ENCODE results near the gene ARHGEF28. TPM values are rescaled to one million over a fixed set of nuclear protein-coding genes. Genes with fewer than 3 reads are reported as not detected.

The ARHGEF28 gene
- total and polyA plus RNA-seq, 2 donors (not counting 1 experiment from before 2014, with no cell fraction given), result not detected

- ChIA-PET POLR2A (no interaction called here), CTCF (no interaction called here)
- DNase-seq (no peak), ATAC-seq (ENCODE audit: low read depth) (no peak)
- H3K27ac ChIP-seq (ENCODE audit: low read length in 2 of 2), result no peak overlapping the region
- no peaks in the 10 kb centered on the region for H4K20me1 ChIP-seq (ENCODE audit: control insufficient read depth, insufficient read depth, low read length, poor library complexity, severe bottlenecking)
- Mint-ChIP-seq H3K9me3 (ENCODE audit: insufficient read depth) (no peaks in the 10 kb centered on the region), H3K4me3 (no peak overlapping the region), H3K27ac (no peak overlapping the region), H3K27me3 (peaks cover 46% of the 10 kb centered on the region), H3K4me1 (no peaks in the 10 kb centered on the region)
- H3K27me3 ChIP-seq (replicated peaks in 1 of 4; ENCODE audit: control extremely low read depth in 1 of 4, control insufficient read depth in 3 of 4, insufficient read depth in 4 of 4, low read length in 3 of 4), result peaks cover 0 to 6% (median 2%) of the 10 kb centered on the region in 4 experiments
- no peak overlapping the region for H3K4me2 ChIP-seq (replicated peaks; ENCODE audit: low read depth, low read length, poor library complexity, severe bottlenecking)
- no peak overlapping the region for H2AFZ ChIP-seq (ENCODE audit: insufficient read depth, low read depth, low read length, poor library complexity, severe bottlenecking)
- H3K79me2 ChIP-seq (ENCODE audit: control insufficient read depth, insufficient read depth, low read length), result no peaks in the 10 kb centered on the region
- TF ChIP-seq CTCF (IDR thresholded peaks at IDR 0.05) (no peak), EZH2 (IDR thresholded peaks at IDR 0.05; ENCODE audit: borderline replicate concordance, insufficient read depth, low read depth, low read length, poor library complexity, severe bottlenecking) (no peak)
- WGBS (ENCODE audit: insufficient coverage), result 72% methylated on average over 2 of the region's 4 CpGs
- no peak overlapping the region for H3K4me3 ChIP-seq (ENCODE audit: control extremely low read depth in 1 of 5, extremely low read depth in 1 of 5, insufficient read depth in 1 of 5, low read depth in 2 of 5, low read length in 4 of 5)
- no peaks in the 10 kb centered on the region for H3K36me3 ChIP-seq (replicated peaks in 1 of 2; ENCODE audit: control extremely low read depth in 1 of 2, control insufficient read depth in 1 of 2, extremely low read depth in 1 of 2, insufficient read depth in 2 of 2, low read length in 1 of 2)
- H3K9me3 ChIP-seq (ENCODE audit: control extremely low read depth in 1 of 3, control insufficient read depth in 2 of 3, insufficient read depth in 1 of 3, low read length in 2 of 3), result no peaks in the 10 kb centered on the region
- intact Hi-C loops (cut with micrococcal nuclease), result no loop called here
- H3K4me1 ChIP-seq (ENCODE audit: control insufficient read depth in 2 of 2, insufficient read depth in 2 of 2, low read length in 2 of 2), result no peaks in the 10 kb centered on the region
- H3K9ac ChIP-seq (ENCODE audit: low read length), result no peak overlapping the region
These were observed 6.2 kb upstream of the ARHGEF28 start for GRCh38 chr5:73619606-73620333.

GRCh38 chr5:73620334-73620687 is 5.7 kb upstream of the ARHGEF28 start:
- H3K27me3 Mint-ChIP-seq, result peaks cover 45% of the 10 kb centered on the region
- no peaks in the 10 kb centered on the region for H3K79me2 ChIP-seq (ENCODE audit: control insufficient read depth, insufficient read depth, low read length)
- CTCF ChIA-PET, result no interaction called here

More at GRCh38 chr5:73620334-73620687, 5.7 kb upstream of the ARHGEF28 start:
- POLR2A ChIA-PET, result no interaction called here
- Histone ChIP-seq H3K36me3 (replicated peaks in 1 of 2; ENCODE audit: control extremely low read depth in 1 of 2, control insufficient read depth in 1 of 2, extremely low read depth in 1 of 2, insufficient read depth in 2 of 2, low read length in 1 of 2) (no peaks in the 10 kb centered on the region), H3K4me2 (replicated peaks; ENCODE audit: low read depth, low read length, poor library complexity, severe bottlenecking) (no peak overlapping the region), H2AFZ (ENCODE audit: insufficient read depth, low read depth, low read length, poor library complexity, severe bottlenecking) (no peak overlapping the region), H3K9ac (ENCODE audit: low read length) (no peak overlapping the region), H3K27me3 (replicated peaks in 1 of 4; ENCODE audit: control extremely low read depth in 1 of 4, control insufficient read depth in 3 of 4, insufficient read depth in 4 of 4, low read length in 3 of 4) (peaks cover 0 to 6% (median 2%) of the 10 kb centered on the region in 4 experiments), H3K27ac (ENCODE audit: low read length in 2 of 2) (no peak overlapping the region), H3K4me3 (ENCODE audit: control extremely low read depth in 1 of 5, extremely low read depth in 1 of 5, insufficient read depth in 1 of 5, low read depth in 2 of 5, low read length in 4 of 5) (no peak overlapping the region), H3K4me1 (ENCODE audit: control insufficient read depth in 2 of 2, insufficient read depth in 2 of 2, low read length in 2 of 2) (no peaks in the 10 kb centered on the region), H3K9me3 (ENCODE audit: control extremely low read depth in 1 of 3, control insufficient read depth in 2 of 3, insufficient read depth in 1 of 3, low read length in 2 of 3) (no peaks in the 10 kb centered on the region), H4K20me1 (ENCODE audit: control insufficient read depth, insufficient read depth, low read length, poor library complexity, severe bottlenecking) (no peaks in the 10 kb centered on the region)
- Mint-ChIP-seq H3K27ac (no peak overlapping the region), H3K9me3 (ENCODE audit: insufficient read depth) (no peaks in the 10 kb centered on the region), H3K4me3 (no peak overlapping the region), H3K4me1 (peaks cover 1% of the 10 kb centered on the region)
- WGBS (ENCODE audit: insufficient coverage), result 77% methylated on average over 1 of the region's 1 CpG
- TF ChIP-seq EZH2 (IDR thresholded peaks at IDR 0.05; ENCODE audit: borderline replicate concordance, insufficient read depth, low read depth, low read length, poor library complexity, severe bottlenecking) (no peak), CTCF (IDR thresholded peaks at IDR 0.05) (no peak)
- DNase-seq, result no peak
- intact Hi-C loops (cut with micrococcal nuclease), result no loop called here
- no peak for ATAC-seq (ENCODE audit: low read depth)

Measured in B cell (primary cell).